HG03097 (cell line): ENCODE measurements around the gene ADGRL3.

Experiments used
- ATAC-seq: cut with Tn5 transposase; IDR thresholded peaks from one replicate; pipeline ENCODE4 v1.9.1; 2021; ENCODE audit not compliant: unreplicated experiment, low FRiP score

ADGRL3 gene

DNA sequence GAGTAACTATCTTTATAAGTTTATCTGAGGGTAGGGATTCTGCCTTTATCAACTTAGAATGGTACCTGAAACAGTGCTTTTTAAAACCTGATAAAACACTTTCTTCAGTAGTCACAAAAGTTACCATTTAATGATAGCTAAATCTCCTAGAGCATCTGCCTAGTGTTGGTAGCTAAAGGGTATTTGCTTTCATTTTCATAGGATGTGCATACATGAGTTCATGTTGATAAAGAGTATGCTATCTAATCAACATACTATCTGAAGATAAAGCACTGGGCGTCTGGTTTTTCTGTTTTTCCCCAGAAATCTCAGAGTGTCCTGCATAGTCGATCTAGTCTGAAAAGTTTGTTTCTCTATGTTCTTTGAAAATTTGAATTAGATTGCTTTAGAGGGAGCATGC is 75.1 kb downstream of the ADGRL3 start:
- no peak for ATAC-seq

DNA sequence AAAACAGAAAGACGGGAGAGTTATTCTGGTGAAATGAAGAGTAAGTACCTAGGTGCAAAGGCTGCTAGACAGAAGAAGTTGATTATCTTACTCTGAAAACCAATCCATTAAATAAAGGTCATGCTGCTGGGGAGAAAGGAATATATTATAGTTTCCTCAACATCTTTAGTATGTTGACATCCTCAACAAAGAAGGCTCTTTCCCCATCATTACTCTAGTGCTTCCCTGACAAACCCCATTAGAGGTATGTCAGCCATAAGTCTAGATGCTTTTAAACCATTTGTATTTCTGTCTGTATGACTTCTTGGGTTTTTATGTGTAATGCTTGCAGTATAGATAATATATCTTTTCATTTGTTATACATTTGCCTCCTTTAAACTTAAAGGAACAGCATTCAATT is 75.9 kb downstream of the ADGRL3 start:
- ATAC-seq, result no peak

DNA sequence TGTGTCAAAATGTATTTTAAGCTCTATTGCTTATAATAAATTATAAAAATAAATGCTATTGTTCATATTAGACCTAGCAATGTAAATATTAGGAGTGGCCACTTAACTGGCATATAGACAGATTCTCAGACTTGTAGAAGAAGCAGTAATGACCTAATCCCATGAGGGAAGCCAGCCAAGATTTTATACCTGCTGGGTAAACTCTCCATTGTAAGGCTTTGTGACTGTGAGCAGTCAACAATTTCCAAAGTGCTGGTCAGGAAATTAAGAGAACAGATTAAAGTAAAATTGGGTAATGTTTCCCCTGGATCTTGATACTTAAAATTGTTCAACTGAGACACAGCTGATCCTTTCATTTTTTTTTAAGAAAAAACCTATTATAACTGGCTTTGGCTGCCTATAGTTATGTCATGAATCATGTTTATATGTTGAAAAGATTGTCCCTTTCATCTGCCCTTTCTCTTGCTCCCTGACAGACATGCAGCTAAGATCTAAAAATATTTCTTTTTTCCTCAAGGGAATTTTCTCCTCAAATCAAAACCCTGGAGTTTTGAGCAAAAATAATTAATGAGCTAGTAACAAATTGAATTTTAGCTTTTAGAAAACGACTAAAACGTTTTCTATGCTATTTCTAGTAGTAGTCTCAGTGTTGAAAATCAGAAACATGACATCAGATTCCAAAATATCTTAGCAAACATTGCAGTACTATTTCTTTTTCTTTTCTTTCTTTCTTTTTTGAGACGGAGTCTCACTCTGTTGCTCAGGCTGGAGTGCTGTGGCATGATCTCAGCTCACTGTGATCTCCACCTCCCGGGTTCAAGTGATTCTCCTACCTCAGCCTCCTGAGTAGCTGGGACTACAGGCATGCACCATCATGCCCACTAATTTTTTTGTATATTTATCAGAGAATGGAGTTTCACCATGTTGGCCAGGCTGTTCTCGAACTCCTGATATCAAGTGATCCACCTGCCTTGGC is 77.9 kb downstream of the ADGRL3 start:
- ATAC-seq, result no peak

DNA sequence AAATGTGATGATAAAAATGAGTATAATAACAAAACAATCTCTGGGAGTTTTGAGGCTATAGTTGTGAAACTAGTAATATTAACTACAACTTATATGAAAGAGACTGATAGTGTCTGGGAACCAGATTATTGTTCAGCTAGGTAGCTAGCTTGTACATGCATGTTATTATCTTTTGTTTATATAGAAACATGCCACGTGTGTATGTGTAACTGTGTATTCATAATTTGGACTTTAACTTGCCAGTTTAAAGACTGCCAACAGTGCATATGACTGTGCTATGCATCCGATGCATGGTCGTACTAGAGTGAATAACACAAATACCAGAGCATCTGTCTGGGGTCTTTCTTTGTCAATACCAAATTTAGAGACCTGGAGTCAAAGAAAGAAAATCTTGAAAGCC is 92.2 kb downstream of the ADGRL3 start:
- ATAC-seq, result no peak

DNA sequence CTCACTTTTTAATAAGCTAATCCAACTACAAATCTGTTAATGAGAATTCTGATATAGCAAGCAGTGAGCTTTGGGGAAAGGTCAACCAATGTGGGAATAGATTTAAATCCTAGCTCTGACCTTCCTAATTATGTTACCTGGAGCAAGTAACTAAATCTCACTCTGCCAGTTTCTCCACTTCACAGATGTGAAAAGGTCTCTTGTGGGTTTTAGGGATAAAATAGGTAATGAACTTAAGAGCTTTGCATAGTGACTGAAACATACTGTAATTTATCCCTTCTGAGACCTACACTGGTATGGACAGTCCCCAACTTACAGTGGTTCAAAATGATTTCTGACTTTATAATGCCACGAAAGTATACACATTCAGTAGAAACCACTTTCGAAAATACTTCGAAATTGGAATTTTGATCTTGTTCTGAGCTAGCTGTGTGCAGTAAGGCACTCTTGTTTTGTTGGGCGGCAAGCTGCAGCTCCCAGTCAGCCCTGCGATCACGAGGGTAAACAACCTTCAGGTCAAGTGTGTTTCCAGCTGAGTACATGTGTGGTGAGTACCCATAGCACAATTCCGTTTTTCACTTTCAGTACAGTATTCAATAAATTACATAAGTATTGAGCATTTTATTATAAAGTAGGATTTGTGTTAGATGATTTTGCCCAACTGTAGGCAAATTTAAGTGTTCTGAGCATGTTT is 93.7 kb downstream of the ADGRL3 start:
- ATAC-seq, result no peak

DNA sequence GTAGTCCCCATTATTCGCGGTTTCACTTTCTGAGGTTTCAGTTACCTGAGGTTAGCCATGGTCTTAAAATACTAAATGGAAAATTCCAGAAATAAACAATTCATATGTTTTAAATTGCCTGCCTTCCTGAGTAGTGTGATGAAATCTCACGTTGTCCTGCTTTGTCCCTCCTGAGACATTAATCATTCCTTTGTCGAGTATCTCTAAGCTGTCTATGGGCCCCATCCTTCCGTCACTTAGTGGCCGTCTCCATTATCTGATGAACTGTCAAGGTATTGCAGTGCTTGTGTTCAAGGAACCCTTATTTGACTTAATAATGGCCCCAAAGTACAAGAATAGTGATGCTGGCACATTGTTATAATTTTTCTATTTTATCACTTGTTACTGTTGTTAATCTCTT is 94.8 kb downstream of the ADGRL3 start:
- no peak for ATAC-seq

DNA sequence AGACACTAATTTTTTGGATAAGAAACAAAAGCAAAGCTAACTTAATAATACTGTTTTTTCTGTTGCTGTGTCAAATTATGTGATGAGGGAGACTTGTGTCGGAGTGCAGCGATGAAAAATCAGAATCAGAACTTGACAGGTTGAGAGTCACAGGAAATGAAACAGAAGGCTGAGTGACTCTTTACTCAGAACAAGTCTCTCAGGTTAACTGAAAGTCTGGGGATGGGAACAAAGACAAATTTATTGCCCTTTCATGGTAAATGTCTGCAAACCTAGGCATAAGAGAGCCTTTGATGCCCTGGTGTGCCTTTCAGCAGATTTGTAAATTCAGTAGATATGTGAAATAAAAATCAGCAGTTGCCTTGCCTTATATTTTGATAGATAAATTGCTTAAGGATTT is 96.0 kb downstream of the ADGRL3 start:
- no peak for ATAC-seq

DNA sequence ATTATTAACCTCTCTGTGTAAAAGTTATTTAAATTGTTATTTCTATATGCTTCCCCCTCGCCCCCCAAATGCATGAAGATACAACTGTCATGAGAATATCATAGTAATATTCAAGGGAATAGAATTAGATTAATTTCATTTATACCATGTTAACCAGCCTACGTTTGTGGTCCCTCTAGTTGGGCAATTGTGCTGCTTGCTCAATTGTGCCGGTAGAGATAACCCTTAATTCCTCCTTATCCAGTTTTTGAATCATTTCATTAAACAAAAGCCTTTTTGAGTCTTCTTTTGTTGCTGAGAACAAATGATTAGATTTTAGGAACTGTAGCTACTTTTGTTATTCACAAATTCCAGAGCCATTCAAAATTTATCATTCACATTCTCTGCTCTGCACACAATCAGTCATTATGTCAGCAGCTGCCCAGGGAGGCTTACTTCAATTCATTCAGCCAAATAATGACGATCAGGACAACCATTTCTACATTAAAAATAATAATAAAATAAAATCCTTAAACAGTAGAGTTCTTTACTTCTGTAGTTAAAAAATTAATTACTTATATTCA is 98.1 kb downstream of the ADGRL3 start:
- ATAC-seq, result no peak

DNA sequence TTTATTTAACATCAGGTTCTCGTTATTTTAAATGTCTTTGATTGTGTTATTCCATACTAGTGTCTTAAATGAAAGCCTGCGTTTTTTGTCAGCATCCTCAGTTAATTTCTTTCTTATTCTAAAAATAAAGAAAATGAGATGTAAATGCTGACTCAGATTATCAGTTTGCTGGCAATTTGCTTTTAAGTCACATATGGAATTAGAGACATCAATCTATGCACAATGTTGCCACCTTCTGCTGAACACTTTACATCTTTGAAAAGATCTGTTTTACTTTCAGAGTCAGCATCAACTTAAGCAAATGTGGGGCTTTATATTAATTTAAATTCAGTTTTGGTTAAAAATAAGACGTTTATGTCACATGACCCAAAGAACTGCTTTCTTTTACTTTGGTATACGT is 99.2 kb downstream of the ADGRL3 start:
- ATAC-seq, result no peak

DNA sequence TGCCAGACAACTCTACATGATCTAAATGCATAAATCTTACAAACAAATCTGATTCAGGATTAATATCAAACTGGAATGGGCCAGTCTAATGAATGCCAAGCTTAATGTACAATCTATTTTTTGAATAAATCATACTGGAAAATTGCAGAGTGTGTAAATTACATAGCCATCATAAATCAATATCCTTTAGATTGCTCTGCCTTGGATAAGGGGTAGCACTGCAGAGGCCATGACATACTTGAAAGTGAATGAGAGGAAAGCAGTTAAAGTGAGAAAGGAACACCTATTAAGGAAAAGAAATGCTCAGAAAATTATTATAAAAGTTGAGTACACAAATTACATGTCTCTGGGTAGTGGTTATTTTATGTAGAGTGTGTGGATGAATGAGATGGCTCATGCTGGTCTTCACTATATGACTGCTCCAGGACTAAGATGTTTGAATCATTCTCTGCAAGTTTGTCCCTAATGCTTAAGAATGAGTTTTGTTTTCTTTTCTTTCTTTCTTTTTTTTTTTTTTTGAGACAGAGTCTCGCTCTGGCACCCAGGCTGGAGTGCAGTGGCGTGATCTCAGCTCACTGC is 100.2 kb downstream of the ADGRL3 start:
- ATAC-seq, result no peak

DNA sequence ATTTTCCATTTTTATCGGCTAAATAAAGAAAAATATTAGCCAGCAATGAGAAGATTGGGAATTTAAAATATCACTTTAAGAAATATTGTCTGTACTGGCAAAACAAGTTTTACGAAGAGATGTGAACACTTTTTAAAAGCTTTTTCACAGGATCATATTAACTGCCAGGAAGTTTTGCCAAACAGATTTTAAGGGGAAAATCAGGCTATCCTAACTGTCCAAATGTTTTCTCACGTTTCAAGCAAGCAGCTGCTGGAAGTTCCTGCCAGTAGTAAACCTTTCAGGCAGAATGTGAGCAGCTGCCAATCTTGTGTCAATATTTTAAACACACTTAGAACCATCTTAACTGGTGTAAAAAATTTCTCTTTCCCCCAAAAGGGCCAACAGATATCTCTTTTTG is 101.1 kb downstream of the ADGRL3 start:
- no peak for ATAC-seq

DNA sequence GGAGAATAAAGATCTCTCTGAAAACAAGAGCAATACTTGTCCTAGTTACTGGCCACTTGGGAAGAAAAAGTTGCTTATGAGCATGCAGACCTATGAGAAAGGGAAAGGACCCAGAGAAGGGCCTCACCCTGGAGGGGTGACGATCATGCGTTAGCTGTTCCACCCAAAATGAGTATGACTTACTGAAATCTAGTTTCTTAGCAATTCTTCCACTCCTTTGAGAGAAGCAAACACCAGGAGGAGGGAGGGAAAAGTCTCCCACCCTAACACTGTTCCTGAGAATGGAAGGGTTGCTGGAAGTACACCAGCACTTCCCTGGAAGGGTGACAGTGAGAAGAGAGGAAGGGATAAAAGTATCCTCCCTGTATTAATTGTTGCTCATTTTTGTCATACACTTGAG is 107.9 kb downstream of the ADGRL3 start:
- ATAC-seq, result no peak

DNA sequence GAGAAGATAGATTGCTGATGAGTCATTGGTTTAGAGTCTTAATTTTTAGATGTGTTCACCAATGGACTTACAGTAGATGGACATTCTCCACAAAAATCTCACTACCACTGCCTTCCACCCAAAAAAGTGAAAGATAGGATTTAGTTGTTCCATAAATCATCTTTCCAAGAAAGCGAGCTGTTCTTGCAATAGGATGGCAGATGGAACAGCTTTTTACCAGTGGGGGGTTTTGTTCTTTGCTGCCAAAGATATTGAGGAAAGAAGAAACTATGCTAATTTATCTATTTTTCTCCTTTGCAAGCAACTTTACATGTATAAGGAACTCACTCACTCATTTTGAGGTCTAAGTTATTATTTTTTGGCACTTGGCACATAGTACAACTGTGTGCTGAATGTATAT is 109.5 kb downstream of the ADGRL3 start:
- ATAC-seq, result no peak

DNA sequence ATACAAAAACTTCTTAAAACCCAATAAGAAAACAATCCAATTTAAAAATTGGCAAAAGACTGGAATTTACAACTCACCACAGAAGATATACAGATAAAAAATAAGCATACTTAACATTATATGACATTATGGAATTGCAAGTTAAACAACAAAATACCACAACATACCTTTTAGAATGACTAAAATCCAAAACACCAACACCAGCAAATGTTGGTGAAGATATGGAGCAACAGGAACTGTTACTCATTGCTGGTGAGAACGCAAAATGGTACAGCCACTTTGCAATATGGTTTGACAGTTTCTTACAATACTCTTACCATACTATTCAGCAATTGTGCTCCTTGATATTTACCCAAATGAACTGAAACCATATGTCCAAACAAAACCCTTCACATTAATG is 112.4 kb downstream of the ADGRL3 start:
- no peak for ATAC-seq

DNA sequence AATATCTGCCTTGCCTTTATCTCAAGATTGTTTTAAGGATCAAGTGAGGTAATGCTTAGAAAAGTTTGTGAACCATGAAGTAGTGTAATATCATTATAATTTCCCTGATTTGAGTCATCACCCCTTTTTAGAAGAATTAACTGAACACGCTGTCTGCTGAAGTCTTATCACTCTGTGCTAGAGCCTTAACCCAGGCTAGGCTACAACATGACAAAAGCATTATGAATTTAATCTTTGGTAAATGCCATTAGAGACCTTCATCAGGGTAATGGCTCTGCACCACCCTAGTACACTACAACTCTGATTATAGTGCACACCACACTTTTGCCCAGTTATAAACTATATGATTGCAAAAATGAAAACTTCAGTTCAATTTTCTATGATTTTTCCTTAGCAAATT is 118.3 kb downstream of the ADGRL3 start:
- no peak for ATAC-seq

DNA sequence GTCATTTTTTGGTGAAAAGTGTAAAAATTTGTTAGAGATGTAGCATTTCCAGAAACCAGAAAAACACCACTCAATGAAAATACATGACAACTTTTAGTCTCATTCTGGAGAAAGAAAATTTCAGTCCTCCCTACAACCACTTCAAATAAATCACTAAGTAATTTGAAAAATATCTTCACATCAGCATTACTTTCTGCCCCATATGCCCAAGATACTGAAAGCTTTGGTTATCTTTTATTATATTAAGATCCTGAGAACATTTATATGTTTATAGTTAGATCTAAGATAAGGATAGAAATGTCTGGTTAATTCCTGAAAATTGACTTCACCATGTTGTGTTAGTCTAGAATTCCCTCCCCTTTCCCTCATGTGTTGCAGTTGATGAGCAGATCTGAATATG is 119.0 kb downstream of the ADGRL3 start:
- ATAC-seq, result no peak

DNA sequence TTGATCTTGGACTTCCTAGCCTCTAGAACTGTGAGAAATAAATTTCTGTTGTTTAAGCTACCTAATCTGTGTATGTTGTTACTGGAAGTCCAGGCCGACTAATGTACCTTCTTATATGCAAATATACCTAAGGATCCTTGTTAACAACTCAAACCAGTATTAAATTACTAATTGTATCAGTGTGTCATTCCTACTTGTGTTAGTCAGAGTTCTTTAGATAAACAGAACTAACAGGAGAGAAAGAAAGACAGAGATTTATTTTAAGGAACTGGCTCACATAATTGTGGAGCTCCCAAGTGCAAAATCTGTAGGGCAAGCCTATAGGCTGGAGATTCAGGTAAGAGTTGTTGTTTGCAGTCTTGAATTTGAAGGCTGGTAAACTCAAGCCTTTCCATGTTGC is 120.0 kb downstream of the ADGRL3 start:
- no peak for ATAC-seq

DNA sequence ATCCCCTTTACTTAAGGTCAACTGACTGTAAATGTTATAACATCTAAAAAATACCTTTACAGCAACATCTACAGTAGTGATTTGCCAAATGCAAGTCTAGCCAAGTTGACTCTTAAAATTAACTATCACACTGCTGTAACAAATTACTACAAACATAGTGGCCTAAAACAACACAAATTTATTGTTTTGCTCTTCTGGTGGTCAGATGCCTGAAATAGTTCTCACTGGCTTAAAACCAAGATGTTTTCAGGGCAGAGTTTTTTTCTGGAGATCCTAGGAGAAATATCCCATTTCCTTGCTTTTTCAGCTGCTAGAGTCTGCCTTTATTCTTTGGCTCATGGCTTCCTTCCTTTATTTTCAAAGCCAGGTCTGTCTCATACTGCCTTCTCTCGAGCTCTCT is 120.5 kb downstream of the ADGRL3 start:
- no peak for ATAC-seq

DNA sequence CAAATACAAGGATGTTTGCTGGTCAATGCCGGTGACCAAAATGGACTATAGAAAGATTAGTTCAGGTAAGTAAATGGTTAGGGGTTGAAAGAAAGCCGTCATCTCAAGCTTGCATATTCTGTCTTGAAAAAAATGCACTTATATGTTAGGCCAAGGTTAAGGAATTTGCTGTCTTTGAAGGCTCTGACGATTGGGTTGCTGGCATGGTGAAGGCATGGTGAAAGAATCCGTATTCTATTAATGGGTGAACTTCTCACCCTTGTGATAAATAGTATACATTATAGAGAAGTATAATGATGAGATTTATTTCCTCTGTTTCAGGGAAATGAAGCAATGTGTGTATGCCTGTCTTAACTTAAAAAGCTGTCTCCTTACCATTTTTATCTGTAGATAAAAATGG is 132.6 kb downstream of the ADGRL3 start:
- ATAC-seq, result no peak

DNA sequence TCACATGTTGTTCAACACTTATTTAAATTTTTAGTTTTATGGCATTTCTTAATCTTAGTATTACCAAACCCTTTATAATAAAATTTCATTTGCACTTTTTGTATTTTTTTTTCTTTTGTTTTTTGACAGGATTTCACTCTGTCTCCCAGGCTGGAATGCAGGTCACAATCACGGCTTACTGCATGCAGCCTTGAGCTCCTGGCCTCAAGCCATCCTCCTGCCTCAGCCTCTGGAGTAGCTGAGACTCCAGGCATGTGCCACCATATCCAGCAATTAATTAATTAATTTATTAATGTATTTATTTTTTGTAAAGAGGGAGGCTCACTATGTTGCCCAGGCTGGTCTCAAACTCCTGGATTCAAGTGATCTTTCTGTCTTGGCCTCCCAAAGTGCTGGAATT is 133.4 kb downstream of the ADGRL3 start:
- ATAC-seq, result no peak

DNA sequence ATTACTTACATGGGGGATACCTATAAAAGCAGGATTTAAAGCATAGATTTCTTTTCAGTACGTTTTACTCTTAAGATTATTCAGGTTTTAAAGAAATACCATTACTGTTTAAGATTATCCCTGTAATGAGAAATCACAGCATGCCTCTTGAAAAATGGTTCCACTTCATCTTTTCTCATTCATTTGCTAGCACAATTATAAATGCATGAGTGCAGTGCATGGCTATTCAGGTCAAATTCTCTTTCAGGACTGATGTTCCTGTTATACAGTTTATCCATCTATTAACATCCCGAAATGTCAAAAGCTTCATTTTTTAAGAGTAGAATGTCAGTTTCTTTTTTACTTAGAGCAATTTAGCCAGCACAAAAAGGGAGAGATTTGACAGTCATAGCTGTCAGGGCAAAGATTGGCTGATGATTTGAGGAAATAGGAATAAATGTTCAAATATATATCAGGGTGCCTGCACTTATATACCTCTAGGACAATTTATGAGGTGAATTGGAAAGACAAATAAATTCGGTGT is 135.2 kb downstream of the ADGRL3 start:
- no peak for ATAC-seq
